HAP-1 (cell line): ENCODE results near the gene PPP2CA.

Experiments
- DNase-seq, 2 experiments: peaks; one replicate each; pipeline ENCODE4 v3.0.0-alpha.2; 2016 to 2020; ENCODE audit warnings: low spot score in 2 of 2
- H3K27me3 ChIP-seq: fragments of 250-450 bp; sonication (Bioruptor Pico); 2 replicates; pipeline ENCODE4 v1.5.1; 2020; ENCODE audit warnings: low read depth, mild to moderate bottlenecking, moderate library complexity
- H3K36me3 ChIP-seq: fragments of 250-450 bp; sonication (Bioruptor Pico); replicated peaks from 2 replicates; pipeline ENCODE4 v1.5.1; 2020; ENCODE audit warnings: mild to moderate bottlenecking
- H3K4me1 ChIP-seq: fragments of 250-450 bp; sonication (Bioruptor Pico); 2 replicates; pipeline ENCODE4 v1.5.1; 2020; ENCODE audit warnings: mild to moderate bottlenecking
- H3K4me3 ChIP-seq: fragments of 250-450 bp; sonication (Bioruptor Pico); 2 replicates; pipeline ENCODE4 v1.5.1; 2020; ENCODE audit warnings: mild to moderate bottlenecking, moderate library complexity
- H3K9me3 ChIP-seq: fragments of 250-450 bp; sonication (Bioruptor Pico); 2 replicates; pipeline ENCODE4 v1.5.1; 2020; ENCODE audit warnings: mild to moderate bottlenecking, moderate library complexity
- in situ Hi-C: fragments of 300-500 bp; cut with MboI; formaldehyde crosslinking; loops from 3 replicates; pipeline ENCODE4 v1.14.3; 2020; ENCODE audit warnings: low sequenced_read_pairs, inconsistent platforms, mixed read lengths

The PPP2CA gene

DNA sequence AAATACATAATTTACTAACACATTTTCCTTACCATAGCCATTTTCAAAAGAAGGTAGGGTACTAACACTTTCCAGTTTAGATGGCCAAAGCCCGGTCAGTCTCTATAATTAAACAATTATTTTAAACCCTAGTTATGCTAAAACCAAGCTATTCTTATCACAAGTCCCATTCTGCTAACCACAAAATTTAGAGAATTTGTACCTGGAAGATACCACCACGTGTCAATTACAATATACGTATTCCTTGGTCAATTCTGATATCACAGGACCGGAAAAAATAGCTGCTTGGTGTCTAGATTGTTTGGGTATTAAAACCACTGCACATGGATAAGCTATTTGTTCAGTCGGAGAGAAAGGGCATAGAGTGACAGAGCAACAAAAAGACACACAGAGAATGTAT, 30.2 kb downstream of the PPP2CA start:
- Histone ChIP-seq H3K27me3 (no peaks in the 10 kb centered on the region), H3K4me3 (no peak overlapping the region), H3K9me3 (no peaks in the 10 kb centered on the region), H3K4me1 (no peaks in the 10 kb centered on the region), H3K36me3 (peaks cover 56% of the 10 kb centered on the region)
- DNase-seq, result no peak
- in situ Hi-C loops, result loop anchor here (25.0 kb wide), 1 partner anchor 392 kb away; no protein-coding TSS in a partner anchor

DNA sequence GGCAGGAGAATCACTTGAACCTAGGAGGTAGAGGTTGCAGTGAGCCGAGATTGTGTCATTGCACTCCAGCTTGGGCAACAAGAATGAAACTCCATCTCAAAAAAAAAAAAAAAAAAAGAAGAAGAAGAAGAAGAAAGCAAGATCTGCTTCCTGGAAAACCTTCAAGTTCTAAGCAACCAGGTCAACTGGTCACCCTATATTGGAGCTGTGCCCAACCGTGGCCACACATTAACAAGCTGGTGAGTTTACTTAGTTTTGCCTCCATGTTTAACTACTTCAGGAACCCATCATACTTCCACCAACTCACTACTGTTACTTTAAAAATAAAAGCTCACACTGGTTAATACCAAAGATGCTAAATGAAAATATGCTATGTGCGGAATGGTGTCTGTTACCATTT, 36.8 kb downstream of the PPP2CA start:
- no peaks in the 10 kb centered on the region for H3K27me3 ChIP-seq
- H3K9me3 ChIP-seq, result no peaks in the 10 kb centered on the region
- no peak overlapping the region for H3K4me3 ChIP-seq
- in situ Hi-C loops, result loop anchor here (25.0 kb wide), 1 partner anchor 398 kb away; no protein-coding TSS in a partner anchor
- H3K4me1 ChIP-seq, result no peaks in the 10 kb centered on the region
- H3K36me3 ChIP-seq, result 0 out of 2 replicates have a peak, but pooled peaks cover 4% of the 10 kb centered on the region
- no peak for DNase-seq

DNA sequence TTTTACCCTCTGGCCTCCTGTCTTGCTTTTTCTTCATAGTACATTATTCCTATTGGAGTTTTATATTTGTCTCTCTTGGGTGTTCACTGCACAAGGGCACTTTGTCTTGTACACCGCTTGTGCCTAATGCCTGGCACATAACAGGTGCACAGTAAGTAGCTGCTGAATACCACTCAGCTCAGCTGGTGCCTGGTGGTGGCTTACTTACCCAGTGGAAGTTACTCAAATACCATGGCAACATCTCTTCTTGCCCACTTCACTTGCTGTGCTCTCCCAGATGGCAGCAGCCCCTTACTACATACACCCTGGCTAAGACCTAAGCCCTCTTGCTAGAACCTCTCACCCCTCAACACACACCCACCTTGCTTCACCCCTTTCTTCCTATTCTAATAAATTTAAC, 37.8 kb downstream of the PPP2CA start:
- H3K9me3 ChIP-seq, result no peaks in the 10 kb centered on the region
- H3K27me3 ChIP-seq, result no peaks in the 10 kb centered on the region
- in situ Hi-C loops, result loop anchor here (25.0 kb wide), 1 partner anchor 399 kb away; no protein-coding TSS in a partner anchor
- H3K4me1 ChIP-seq, result no peaks in the 10 kb centered on the region
- DNase-seq, result no peak
- H3K36me3 ChIP-seq, result no peaks in the 10 kb centered on the region
- H3K4me3 ChIP-seq, result no peak overlapping the region

DNA sequence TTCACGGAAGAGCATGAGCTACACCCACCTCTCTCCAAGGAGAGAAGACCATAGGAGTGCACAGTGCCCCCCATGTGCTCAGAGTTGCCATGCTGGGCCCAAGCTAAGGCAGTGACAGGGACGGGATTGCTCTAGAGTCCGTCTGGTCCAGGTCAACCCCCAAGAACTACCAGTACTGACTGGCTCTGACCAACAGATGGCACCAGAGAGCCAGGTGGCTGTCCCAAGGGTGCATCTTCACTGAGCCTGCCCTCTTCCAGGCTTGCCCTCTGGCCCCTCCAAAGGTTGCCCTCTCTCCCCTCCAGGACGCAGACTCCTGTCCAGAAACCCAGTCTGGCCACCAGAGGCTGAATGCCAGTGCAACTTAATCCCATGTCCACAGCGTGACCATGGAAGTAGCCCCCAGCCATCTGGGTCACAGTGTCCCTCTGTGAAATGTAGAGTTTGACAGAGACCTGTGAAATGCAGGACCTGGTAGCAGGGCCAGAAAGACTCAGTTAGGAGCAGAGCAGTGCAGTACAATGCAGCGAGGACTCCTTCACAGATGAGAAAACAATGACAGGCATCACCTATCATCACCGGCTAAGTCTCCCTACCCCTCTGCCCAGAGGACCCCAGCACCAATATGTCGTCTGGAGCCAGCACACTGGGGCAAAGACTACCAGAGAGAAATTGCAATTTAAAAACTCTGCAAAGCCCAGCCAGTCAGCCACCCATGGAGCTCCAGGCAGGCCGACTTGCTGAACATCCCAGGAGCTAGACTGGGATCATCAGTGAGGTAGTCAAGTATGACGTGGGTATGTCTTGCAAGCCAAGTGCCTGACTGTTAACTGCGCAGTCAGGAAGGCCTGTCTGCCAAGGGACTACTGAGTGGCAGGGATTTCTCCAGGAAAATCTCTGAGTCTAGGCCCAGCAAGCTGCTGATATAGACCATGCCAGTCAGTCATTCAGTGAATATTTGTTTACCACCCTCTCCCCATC, 41.4 kb downstream of the PPP2CA start:
- in situ Hi-C loops, result loop anchor here (5.0 to 25.0 kb wide), 2 partner anchors 103 to 403 kb away; no protein-coding TSS in a partner anchor
- peak; percentile 46 to 82 for DNase-seq

DNA sequence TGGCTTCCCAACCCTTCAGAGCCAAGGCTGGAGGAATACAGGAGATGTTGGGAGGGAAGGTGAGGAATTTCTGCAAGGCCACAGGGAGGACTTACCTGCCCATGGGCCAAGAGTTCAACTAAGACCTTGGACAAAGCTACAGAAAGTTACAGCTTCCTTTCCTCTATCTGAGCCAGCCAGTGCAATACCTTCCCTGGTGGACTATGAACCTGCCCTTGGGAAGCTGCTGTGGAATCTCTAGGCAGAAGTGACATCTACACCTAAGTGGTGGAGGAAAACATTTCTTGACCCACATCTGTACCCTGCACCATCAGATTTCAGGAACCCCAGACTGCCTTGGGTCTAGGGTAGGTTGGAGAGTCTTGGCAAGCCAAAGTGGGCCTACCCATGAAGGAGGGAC, 42.4 kb downstream of the PPP2CA start:
- Histone ChIP-seq H3K27me3 (no peaks in the 10 kb centered on the region), H3K36me3 (no peaks in the 10 kb centered on the region), H3K4me1 (no peaks in the 10 kb centered on the region), H3K9me3 (no peaks in the 10 kb centered on the region), H3K4me3 (no peak overlapping the region)
- in situ Hi-C loops, result loop anchor here (5.0 to 25.0 kb wide), 2 partner anchors 104 to 404 kb away; no protein-coding TSS in a partner anchor
- no peak for DNase-seq

More for the DNA sequence above, 41.4 kb downstream of the PPP2CA start:
- Histone ChIP-seq H3K27me3 (no peaks in the 10 kb centered on the region), H3K9me3 (no peaks in the 10 kb centered on the region), H3K36me3 (no peaks in the 10 kb centered on the region), H3K4me3 (no peak overlapping the region), H3K4me1 (no peaks in the 10 kb centered on the region)

DNA sequence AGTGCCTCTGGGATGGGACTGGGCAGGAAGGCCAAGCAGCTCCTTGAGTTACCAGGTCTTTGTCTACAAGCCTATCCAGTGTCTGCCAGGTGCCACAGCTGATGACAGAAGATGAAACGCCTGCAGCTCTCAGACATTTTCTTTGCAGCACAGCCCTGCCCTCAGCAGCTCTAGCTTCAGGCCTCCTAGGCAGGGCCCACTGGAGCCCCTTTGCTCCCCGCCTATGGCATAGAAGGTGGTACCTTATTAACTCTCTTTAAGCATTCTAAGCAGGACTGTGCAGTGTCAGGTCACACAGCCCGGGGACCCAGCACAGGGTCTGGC, 47.8 kb downstream of the PPP2CA start:
- in situ Hi-C loops, result loop anchor here (25.0 kb wide), 1 partner anchor 409 kb away; no protein-coding TSS in a partner anchor
- H3K36me3 ChIP-seq, result peaks cover 14% of the 10 kb centered on the region
- H3K27me3 ChIP-seq, result no peaks in the 10 kb centered on the region

DNA sequence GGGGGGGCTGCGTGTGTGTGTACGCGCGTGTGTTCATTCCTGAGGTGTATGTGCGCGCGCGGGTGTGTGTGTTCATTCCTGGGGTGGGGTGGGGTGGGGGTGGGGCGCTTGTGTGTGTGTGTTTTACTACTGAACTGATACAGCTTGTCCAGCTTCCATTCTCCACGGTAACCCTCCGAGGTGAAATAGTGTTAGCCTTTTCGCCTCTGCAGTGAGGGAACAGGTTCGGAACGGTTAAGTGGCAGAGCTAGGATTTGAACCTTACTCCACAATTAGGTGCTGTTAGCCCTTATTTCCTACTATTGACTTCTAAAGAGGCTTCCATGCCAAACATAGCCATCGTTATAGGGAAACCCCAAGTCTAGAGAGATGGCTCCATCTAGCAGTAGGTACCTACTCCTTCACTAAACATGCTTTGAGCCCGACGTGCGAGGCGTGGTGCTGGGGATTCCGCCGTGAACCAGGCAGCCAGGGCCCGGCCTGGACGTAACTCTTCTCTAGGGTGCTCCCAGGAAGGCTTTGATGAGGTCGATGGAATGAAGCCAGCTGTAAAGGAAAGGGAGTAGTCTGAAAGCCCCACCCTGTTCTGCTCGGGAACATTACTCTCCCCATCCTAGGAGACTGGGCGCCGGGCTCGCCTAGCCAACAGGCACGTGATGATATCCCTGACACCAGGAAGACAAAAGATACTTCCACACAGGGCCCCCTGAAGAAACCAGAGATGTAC, 48.3 kb downstream of the PPP2CA start:
- Histone ChIP-seq H3K27me3 (no peaks in the 10 kb centered on the region), H3K36me3 (peaks cover 14% of the 10 kb centered on the region), H3K4me1 (peaks cover 7% of the 10 kb centered on the region), H3K9me3 (no peaks in the 10 kb centered on the region), H3K4me3 (peak overlapping the region; percentile 100)
- peak in 1 of 2 experiments; percentile 14 for DNase-seq
- in situ Hi-C loops, result loop anchor here (25.0 kb wide), 1 partner anchor 410 kb away; no protein-coding TSS in a partner anchor

More for the DNA sequence above, 47.8 kb downstream of the PPP2CA start:
- peaks cover 7% of the 10 kb centered on the region for H3K4me1 ChIP-seq
- H3K4me3 ChIP-seq, result no peak overlapping the region; the same call in 1 of the 2 replicates
- no peaks in the 10 kb centered on the region for H3K9me3 ChIP-seq
- DNase-seq, result no peak

DNA sequence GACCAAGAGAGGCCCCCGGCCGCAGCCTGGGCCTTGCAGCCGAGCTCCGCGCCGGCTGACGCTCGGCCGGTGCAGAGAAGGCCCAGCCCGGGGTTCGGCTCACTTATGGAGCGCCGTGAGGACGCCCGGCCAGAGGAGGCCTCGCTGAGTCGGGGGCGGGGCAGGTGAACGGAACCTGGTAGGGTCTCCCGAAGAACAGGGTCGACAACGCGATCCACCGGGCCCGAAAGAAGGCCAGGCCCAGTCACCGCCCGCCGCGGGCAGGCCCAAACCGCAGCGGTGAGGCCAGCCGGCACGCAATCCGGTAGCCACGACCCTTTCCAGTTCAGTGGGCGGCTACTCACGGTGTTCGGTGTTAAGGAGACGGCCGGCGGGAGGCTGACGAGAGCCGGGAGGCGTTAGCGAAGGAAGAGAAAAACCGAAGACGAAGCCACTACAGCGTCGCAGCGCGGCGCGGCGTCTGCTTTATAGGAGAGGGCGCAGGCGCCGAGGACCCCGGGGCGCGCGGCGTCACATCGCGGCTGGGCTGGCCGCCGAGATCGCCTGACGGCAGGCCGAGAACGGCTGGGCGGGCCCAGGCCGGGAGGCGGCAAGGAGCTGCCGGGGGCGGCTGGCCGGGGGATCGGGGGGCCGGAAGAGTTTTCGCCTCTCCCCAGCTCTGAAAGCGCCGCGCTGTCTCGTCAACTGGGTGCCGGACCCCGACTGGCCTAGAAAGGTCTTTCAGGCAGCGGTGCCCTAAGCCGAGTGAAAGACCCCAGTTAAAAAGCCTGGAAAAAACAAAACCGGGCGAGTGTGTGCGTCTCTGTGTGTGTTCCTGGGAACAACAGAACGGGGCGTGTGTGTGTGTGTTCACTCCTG, 49.1 kb downstream of the PPP2CA start, which contains the start of gene SKP1:
TSS of gene SKP1 (minus strand) at position 440 of the 858 bp plus-strand sequence. CDS start 2,928 bp downstream, outside the sequence.
- H3K27me3 ChIP-seq, result no peaks in the 10 kb centered on the region
- no peaks in the 10 kb centered on the region for H3K9me3 ChIP-seq
- peak; percentile 80 to 85 for DNase-seq
- in situ Hi-C loops, result loop anchor here (25.0 kb wide), 1 partner anchor 411 kb away; no protein-coding TSS in a partner anchor
- H3K4me3 ChIP-seq, result peak within 1 kb of the TSS; percentile 100
- peaks cover 22% of the 10 kb centered on the region for H3K36me3 ChIP-seq
- peaks cover 7% of the 10 kb centered on the region for H3K4me1 ChIP-seq

DNA sequence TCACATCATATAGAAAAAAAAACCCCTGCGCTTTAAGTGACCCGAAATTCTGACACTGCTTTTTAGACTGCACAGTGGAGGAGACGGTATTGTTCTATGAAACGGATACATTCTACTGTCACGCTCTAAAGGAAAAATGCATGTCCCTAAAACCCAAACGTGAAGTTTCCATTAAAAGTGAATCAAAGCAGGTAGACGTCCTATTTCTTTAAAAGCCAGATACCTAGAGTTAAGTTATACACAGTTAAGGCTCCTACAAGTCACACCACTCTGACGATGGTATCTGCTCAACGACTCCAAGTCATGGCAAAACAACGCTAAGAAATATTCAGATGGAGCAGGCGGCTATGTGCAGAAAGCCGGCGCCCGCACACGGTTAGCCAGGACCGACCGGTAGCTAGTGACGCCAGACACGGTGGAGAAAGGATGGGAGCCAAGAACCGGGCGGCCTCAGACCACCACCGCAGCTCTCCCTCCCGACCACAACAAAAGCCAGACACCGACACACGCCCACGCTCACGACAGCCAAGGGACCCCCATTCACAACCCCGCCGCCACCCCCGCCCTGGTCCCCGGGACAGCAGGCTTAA, 49.9 kb downstream of the PPP2CA start:
- peaks cover 30% of the 10 kb centered on the region for H3K36me3 ChIP-seq
- peak overlapping the region; percentile 100 for H3K4me3 ChIP-seq
- H3K9me3 ChIP-seq, result no peaks in the 10 kb centered on the region
- no peaks in the 10 kb centered on the region for H3K27me3 ChIP-seq
- peaks cover 7% of the 10 kb centered on the region for H3K4me1 ChIP-seq
- in situ Hi-C loops, result loop anchor here (25.0 kb wide), 1 partner anchor 411 kb away; no protein-coding TSS in a partner anchor
- peak; percentile 25 to 49 for DNase-seq

DNA sequence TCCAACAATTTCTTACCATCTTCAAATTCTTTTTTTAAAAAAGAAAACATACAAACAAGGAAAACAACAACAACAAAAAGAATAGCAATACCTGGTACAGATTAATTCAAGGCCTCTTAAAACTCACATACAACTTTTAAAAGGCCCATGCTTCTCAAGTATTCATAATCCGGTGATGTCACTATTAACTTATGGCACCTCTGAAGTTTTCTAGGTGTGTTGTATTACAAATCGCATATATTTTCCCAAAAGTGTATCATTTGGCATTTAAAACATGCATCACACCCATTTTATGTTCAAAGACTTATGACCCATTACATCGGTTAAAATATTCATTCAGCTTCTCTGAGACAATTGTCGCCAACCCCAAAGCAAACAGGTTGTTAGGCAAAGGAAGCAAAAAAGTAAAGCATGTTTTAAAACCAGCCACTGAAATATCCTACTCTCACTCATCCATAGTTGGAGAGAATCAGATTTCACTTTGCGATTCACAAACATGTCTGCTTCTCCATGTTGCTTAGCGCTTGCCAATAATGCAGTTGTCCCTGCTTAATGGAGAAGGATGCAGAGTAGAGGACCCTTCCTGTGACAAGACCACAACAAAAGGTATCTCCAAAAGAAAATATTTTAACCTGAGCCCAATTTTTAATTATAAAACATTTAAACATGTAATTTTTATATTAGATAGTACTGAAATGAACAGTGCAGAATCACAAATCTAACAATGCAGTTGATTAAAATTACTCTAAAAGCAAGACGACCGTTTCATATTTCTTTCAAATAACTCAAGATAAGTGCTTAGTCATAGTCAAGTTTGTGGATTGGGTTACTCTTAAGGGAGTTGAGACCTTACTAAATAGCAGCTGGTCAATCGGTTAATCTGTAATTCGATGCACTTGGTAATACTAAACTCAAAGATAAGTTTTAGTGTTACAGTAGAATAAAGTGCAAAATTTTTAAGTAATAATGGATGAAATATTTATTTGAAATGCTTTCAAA, 50.7 kb downstream of the PPP2CA start:
- Histone ChIP-seq H3K4me1 (peaks cover 7% of the 10 kb centered on the region), H3K36me3 (peaks cover 38% of the 10 kb centered on the region), H3K4me3 (peak overlapping the region; percentile 100), H3K27me3 (no peaks in the 10 kb centered on the region), H3K9me3 (no peaks in the 10 kb centered on the region)
- in situ Hi-C loops, result loop anchor here (25.0 kb wide), 1 partner anchor 412 kb away; no protein-coding TSS in a partner anchor
- peak in 1 of 2 experiments; percentile 63 for DNase-seq

DNA sequence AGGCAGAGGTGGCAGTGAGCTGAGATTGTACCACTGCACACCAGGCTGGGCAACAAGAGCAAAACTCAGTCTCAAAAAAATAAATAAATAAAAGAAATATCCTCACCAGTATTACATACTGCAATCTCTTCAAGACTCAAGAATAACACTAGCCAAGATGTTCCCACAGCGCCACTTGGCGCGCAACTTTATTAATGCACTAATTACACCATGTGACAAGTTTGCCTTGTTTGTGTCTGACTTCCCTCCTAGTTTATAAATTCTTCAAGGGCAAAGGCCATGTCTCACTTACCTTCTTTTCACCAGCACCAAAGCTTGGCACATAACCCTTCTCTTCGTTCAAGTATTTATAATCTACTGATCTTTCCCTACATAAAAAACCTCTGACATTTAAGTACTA, 53.9 kb downstream of the PPP2CA start:
- Histone ChIP-seq H3K4me3 (no peak overlapping the region), H3K36me3 (peaks cover 62% of the 10 kb centered on the region), H3K9me3 (no peaks in the 10 kb centered on the region), H3K27me3 (no peaks in the 10 kb centered on the region), H3K4me1 (peaks cover 3% of the 10 kb centered on the region; the same call in 1 of the 2 replicates)
- no peak for DNase-seq
- in situ Hi-C loops, result no loop called here
